WI38 (cell line): ENCODE measurements around the gene PIK3R2.

Experiments
- H3K4me3 ChIP-seq: 2 replicates; pipeline ENCODE4 v1.5.1; 2011; ENCODE audit warnings: low read depth, mild to moderate bottlenecking, control low read depth, low read length
- TF ChIP-seq, protein P1 (sequence below): IDR thresholded peaks from 2 replicates; pipeline ENCODE4 v1.5.1; 2012; ENCODE audit warnings: low read depth, mild to moderate bottlenecking, control low read depth, low read length

Gene PIK3R2

GRCh38 chr19:18145391-18145999, 7.5 kb upstream of the PIK3R2 start:
- H3K4me3 ChIP-seq: no peak overlapping the region

DNA sequence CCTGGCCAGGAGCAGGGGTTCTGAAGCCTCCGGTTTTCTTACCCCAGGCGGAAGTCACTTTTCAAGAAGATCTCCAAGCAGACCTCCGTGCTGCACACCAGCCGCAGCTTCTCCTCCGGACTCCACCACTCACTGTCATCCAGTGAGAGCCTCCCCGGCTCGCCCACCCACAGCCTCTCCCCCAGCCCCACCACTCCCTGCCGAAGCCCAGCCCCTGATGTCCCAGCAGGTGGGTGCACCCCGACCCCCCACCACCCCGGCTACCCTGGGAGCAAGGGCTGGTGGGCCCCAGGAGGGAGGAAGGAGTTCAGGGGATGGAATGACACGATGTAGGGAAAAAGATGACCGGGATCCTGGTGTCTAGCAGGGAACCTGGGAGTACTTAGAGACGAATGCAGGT, 5.6 kb upstream of the PIK3R2 start:
- TF ChIP-seq, protein P1, sequence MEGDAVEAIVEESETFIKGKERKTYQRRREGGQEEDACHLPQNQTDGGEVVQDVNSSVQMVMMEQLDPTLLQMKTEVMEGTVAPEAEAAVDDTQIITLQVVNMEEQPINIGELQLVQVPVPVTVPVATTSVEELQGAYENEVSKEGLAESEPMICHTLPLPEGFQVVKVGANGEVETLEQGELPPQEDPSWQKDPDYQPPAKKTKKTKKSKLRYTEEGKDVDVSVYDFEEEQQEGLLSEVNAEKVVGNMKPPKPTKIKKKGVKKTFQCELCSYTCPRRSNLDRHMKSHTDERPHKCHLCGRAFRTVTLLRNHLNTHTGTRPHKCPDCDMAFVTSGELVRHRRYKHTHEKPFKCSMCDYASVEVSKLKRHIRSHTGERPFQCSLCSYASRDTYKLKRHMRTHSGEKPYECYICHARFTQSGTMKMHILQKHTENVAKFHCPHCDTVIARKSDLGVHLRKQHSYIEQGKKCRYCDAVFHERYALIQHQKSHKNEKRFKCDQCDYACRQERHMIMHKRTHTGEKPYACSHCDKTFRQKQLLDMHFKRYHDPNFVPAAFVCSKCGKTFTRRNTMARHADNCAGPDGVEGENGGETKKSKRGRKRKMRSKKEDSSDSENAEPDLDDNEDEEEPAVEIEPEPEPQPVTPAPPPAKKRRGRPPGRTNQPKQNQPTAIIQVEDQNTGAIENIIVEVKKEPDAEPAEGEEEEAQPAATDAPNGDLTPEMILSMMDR: no peak
- no peak overlapping the region for H3K4me3 ChIP-seq

More at GRCh38 chr19:18145391-18145999, 7.5 kb upstream of the PIK3R2 start:
- TF ChIP-seq, protein P1: no peak

- TF ChIP-seq, protein P1: no peak
- no peak overlapping the region for H3K4me3 ChIP-seq
Measured at GRCh38 chr19:18149596-18149975, 3.4 kb upstream of the PIK3R2 start.

DNA sequence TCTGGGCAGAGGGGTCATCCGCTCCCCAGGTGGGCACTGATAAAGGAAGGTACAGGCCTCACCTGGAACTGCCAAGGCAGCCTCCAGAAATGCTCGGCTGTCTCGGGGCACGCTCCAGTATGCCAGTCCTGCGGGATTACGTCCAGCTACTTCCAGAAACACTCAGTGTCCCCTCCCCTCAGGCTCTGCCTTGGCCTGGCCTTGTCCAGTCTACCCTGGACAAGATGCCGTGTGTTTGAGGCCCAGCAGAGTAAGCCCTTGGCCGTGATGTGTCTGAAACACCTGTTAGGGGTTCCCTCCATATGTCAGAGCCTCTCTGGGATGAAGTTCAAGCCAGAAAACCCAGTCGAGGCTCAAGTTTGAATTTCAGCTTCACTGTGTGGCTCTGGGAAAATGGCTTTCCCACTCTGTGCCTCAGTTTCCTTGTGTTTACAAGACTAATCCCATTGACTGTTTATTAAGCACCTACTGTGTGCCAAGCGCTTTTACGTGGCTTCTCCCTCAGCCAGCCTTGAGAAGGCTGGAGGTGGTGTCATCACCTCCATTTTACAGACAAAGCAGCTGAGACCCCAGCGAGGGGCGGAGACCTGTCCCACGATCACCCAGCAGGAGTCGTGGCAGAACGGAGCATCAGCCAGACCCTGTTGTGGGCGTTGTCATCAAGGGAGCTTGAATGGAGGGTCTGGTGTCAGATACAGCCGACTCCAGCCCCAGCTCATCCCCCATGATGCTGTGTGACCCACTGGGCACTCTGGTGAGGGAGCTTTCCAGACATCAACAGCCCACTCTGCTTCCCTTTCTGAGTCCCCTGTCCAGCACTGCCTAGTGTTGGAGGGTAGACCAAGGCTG, 2.0 kb upstream of the PIK3R2 start:
- H3K4me3 ChIP-seq: no peak overlapping the region
- TF ChIP-seq, protein P1: no peak

DNA sequence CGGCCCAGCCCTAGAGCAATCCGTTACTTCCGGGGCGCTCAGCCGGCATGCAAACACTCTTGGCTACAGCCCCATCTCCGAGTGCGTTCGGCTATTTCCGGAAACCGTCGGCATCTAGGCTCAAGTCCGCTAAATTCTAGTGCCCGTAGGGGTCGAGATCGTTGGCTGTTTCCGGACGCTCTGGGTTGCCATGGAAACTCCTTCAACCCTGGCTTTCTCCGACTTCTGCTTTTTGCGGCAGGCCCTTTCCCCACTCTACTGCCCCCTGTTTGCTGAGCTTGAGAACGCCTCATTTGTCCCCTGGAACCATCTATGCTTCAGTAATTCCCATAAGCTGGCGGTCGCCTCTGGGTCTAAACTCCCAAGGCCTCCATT, 534 bp upstream of the PIK3R2 start:
- TF ChIP-seq, protein P1: peak; percentile 48; the same call in 1 of the 2 replicates
- H3K4me3 ChIP-seq: peak overlapping the region; percentile 61

DNA sequence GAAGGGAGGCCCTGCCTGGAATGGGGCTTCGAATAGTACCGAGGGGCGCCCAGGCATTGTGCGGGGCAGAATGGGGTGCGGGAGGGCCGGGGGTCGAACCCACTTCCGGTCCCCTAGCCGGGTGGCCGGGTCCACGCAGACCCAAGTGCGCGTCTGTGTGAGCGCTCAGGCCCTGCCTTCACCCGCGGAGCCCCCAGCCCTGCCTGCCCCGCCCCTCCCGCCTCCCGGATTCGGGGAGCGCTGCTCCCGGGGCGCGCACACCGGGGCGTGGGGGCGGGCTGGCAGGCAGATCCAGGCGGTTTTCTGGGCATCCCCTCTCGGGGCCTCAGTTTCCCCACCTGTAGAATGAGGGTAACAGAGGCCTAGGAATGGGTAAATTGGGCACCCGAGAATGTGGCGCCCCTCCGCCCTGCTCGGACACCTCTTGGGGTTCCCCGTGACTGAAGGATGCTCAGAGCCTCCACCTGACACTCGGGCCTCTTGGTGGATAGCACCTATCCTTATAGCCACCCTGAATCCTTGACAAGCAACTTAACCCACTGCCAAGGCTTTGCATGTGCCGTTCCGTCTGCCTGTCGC, 682 bp downstream of the PIK3R2 start:
- TF ChIP-seq, protein P1: no peak
- peak overlapping the region; percentile 87 for H3K4me3 ChIP-seq
